ENCODE results near the gene KCNK6. TPM values are rescaled to one million over a fixed set of nuclear protein-coding genes. Genes with fewer than 3 reads are reported as not detected.
A peak's percentile ranks its signal among the peaks of the same experiment; 100 is the strongest.

Gene KCNK6
- total RNA-seq, 1 experiment from 2014 or later: 3.2 TPM

- no peak overlapping the region for H3K4me3 ChIP-seq
- H3K36me3 ChIP-seq: peaks cover 9% of the 10 kb centered on the region; the same call in 1 of the 2 replicates
- H3K27ac ChIP-seq: no peak overlapping the region
- no peaks in the 10 kb centered on the region for H3K9me3 ChIP-seq (replicated peaks)
- H3K27me3 ChIP-seq: no peaks in the 10 kb centered on the region
- DNase-seq: no peak
- no peaks in the 10 kb centered on the region for H3K4me1 ChIP-seq
These were observed 11.5 kb upstream of the KCNK6 start for GRCh38 chr19:38308006-38308766.

GRCh38 chr19:38308926-38309614, 10.6 kb upstream of the KCNK6 start:
- no peak for DNase-seq
- Histone ChIP-seq H3K9me3 (replicated peaks) (no peaks in the 10 kb centered on the region), H3K27me3 (no peaks in the 10 kb centered on the region), H3K27ac (no peak overlapping the region), H3K36me3 (peaks cover 5% of the 10 kb centered on the region; the same call in 1 of the 2 replicates), H3K4me1 (no peaks in the 10 kb centered on the region), H3K4me3 (no peak overlapping the region)

DNA sequence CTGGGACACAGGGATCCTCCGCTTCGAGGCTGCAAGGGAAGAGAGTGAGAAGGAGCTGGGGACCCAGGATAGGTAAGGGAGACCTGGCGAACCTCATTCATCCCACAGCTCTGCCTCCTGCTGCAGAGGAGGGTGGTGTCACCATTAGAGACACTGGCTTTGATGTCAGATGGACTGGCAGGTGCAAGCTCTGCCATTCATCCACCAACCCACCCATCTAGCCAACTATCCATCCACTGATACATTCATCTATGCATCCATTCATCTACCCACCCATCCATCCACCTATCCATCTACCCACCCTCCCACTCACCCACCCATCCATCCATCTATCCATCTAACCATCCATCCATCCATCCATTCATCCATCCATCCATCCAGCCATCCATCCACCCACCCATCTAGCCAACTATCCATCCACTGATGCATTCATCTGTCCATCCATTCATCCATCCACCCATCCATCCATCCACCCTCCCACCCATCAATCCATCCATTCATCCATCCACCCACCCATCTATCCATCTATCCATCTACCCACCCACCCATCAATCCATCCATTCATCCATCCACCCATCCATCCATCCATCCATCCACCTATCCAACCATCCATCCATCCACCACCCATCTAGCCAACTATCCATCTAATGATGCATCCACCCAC, 9.9 kb upstream of the KCNK6 start:
- Histone ChIP-seq H3K4me1 (no peaks in the 10 kb centered on the region), H3K9me3 (replicated peaks) (no peaks in the 10 kb centered on the region), H3K4me3 (no peak overlapping the region), H3K27ac (no peak overlapping the region), H3K27me3 (no peaks in the 10 kb centered on the region), H3K36me3 (peaks cover 2% of the 10 kb centered on the region; the same call in 1 of the 2 replicates)
- no peak for DNase-seq

DNA sequence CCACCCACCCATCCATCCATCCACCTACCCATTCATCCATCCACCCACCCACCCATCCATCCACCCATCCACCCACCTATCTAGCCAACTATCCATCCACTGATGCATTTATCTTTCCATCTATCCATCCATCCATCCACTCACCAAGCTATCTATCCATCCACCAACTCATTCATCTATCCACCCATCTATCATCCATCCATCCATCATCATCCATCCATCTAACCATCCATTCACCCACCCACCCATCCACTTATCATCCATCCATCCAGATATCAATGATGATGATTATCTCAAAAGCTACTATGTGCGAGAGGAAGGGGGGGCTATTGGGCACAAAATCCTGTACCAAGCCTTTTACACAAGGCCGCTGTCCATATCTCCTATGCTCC, 9.4 kb upstream of the KCNK6 start:
- H3K27me3 ChIP-seq: no peaks in the 10 kb centered on the region
- H3K4me1 ChIP-seq: no peaks in the 10 kb centered on the region
- peaks cover 2% of the 10 kb centered on the region; the same call in 1 of the 2 replicates for H3K36me3 ChIP-seq
- DNase-seq: no peak
- H3K4me3 ChIP-seq: no peak overlapping the region
- H3K9me3 ChIP-seq (replicated peaks): no peaks in the 10 kb centered on the region
- H3K27ac ChIP-seq: no peak overlapping the region

GRCh38 chr19:38310986-38311385, 8.7 kb upstream of the KCNK6 start:
- Histone ChIP-seq H3K9me3 (replicated peaks) (no peaks in the 10 kb centered on the region), H3K36me3 (peaks cover 2% of the 10 kb centered on the region; the same call in 1 of the 2 replicates), H3K27ac (no peak overlapping the region), H3K4me3 (no peak overlapping the region), H3K4me1 (no peaks in the 10 kb centered on the region), H3K27me3 (no peaks in the 10 kb centered on the region)
- no peak for DNase-seq

DNA sequence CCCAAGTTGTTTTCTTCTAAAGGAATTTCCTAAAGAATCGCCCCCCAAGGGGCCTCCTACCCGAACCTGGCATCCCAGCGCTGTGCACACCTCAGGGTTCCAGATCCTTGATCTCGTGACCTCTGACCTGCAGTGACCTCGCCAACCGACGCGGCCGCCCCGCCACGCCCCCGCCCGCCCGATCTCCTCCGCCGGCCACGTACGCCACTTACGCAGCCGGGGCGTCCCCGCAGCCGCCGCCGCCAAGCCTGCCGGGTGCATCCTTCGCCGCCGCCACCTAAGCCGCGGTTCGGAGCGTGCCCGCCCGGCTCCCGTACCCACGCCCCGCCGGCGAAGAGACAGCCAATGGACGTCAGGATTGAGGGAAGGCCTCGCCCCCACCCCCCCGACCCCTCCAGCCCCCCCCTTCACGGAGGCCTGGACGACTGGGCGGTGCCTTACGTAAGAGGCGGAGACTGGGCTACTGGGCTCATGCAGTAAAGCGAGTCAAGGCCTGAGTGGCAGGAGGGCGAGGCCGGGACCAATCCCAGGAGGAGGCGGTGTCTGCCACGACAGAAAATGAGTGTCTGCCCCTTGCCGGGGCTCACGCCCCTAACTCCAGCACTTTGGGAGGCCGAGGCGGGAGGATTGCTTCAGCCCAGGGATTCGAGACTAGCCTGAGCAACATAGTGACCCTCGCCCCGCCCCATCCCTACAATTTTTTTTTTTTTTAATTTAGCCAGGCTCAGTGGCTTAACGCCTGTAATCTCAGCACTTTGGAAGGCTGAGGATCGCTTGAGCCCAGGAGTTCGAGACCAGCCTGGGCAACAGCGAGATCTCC, 3.8 kb upstream of the KCNK6 start, which contains the start of gene YIF1B:
TSS of gene YIF1B (minus strand) at position 291 of the 820 bp plus-strand sequence. CDS start at position 261, 30 bp downstream.
- H3K4me3 ChIP-seq: peak within 1 kb of the TSS; percentile 68
- H3K4me1 ChIP-seq: peaks cover 3% of the 10 kb centered on the region
- H3K27ac ChIP-seq: peak within 1 kb of the TSS; percentile 7; the same call in 1 of the 2 replicates
- no peaks in the 10 kb centered on the region for H3K27me3 ChIP-seq
- no peaks in the 10 kb centered on the region for H3K9me3 ChIP-seq (replicated peaks)
- H3K36me3 ChIP-seq: no peaks in the 10 kb centered on the region
- DNase-seq: peak; percentile 98

DNA sequence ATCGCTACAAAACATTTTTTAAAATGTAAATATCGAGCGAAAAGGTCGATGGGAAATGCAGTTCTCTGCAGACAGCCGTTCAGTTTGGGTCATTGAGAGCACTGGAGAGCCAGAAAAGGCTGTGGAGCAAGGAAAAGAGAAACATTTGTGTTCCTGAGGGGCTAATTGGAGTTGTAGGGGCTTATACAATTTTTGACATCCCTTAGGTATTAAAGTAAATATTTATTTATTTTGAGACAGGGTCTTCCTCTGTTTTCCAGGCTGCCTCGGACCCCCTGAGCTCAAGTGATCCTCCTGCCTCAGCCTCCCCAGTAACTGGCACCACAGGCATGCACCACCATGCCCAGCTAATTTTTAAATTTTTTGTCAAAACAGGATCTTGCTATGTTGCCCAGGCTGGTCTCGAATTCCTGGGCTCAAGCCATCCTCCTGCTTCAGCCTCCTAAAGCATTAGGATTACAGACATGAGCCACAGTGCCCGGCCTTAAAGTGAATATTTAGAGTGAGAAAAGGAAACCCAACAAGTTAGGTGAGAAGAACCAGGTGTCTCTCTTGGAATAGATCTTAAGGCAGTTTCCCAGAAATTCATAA, 3.1 kb upstream of the KCNK6 start:
- H3K9me3 ChIP-seq (replicated peaks): no peaks in the 10 kb centered on the region
- no peak overlapping the region for H3K27ac ChIP-seq
- peaks cover 3% of the 10 kb centered on the region for H3K4me1 ChIP-seq
- no peak for DNase-seq
- no peaks in the 10 kb centered on the region for H3K27me3 ChIP-seq
- peak overlapping the region; percentile 68 for H3K4me3 ChIP-seq
- no peaks in the 10 kb centered on the region for H3K36me3 ChIP-seq

GRCh38 chr19:38317104-38317612, 2.5 kb upstream of the KCNK6 start:
- Histone ChIP-seq H3K4me1 (peaks cover 3% of the 10 kb centered on the region), H3K36me3 (no peaks in the 10 kb centered on the region), H3K4me3 (no peak overlapping the region), H3K27me3 (no peaks in the 10 kb centered on the region), H3K27ac (no peak overlapping the region), H3K9me3 (replicated peaks) (no peaks in the 10 kb centered on the region)
- DNase-seq: no peak

DNA sequence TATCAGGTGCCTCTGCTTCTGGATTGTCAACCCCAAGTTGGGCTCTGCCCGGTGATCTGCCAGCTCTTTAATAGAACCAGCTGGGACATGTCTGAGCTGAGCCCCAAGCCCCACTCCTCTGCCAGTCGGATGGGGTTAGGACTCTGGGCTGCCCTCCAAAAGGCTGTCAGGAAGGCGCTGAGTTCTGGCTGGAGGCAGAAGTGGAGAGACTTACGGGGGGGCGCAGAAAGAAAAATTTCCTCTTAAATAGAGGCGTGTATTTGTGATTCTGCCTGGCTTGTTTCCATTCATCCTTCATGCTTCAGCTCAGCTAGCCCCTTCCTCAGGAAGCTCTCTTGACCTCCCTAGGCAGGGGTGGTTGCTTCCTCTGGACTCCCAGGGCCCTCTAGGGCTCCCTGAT, 985 bp upstream of the KCNK6 start:
- no peak overlapping the region for H3K27ac ChIP-seq
- H3K9me3 ChIP-seq (replicated peaks): no peaks in the 10 kb centered on the region
- no peaks in the 10 kb centered on the region for H3K36me3 ChIP-seq
- H3K4me1 ChIP-seq: peaks cover 3% of the 10 kb centered on the region
- no peak for DNase-seq
- H3K4me3 ChIP-seq: no peak overlapping the region
- no peaks in the 10 kb centered on the region for H3K27me3 ChIP-seq

DNA sequence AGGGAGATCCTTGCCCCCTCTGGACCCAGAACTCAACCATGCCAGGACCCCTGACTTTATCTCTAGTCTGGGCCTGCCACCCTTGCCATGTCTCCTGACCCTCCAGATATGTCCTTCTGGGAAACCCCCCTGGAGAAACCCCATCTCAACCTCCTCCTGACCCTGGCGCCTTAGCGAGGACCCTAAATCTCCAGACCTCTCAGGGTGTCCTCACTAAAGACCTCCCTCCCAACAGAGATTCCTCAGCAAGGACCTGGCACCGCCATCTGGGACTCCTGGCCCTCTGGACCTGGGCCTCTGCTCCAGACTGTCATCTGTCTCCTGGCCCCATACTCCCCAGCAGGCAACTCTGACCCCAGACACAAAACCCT, 1.3 kb downstream of the KCNK6 start:
- Histone ChIP-seq H3K36me3 (no peaks in the 10 kb centered on the region), H3K9me3 (replicated peaks) (no peaks in the 10 kb centered on the region), H3K27ac (no peak overlapping the region), H3K27me3 (no peaks in the 10 kb centered on the region), H3K4me3 (no peak overlapping the region), H3K4me1 (peaks cover 3% of the 10 kb centered on the region)
- no peak for DNase-seq

- Histone ChIP-seq H3K36me3 (no peaks in the 10 kb centered on the region), H3K27me3 (no peaks in the 10 kb centered on the region), H3K27ac (no peak overlapping the region), H3K4me3 (no peak overlapping the region), H3K4me1 (no peaks in the 10 kb centered on the region; the same call in 1 of the 2 replicates), H3K9me3 (replicated peaks) (no peaks in the 10 kb centered on the region)
- no peak for DNase-seq
These were observed 2.1 kb downstream of the KCNK6 start for GRCh38 chr19:38321646-38322196.

DNA sequence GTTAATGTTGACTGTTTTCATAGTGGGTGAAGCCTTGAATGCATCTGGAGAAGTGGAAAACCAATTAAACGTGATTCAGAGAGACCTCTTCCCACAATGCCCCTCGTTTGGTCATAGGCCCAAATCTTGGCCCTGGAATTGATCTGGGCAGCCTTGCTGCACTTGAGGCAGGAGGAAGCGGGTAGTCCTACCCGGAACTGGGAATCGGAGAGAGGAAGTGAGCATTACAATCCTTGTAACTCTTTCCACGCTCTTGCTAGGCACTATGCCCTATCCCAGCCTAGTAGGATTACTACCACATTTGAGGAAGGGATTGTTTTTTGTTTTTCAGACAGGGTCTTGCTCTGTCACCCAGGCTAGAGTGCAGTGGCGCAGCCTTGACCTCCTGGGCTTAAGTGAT, 3.6 kb downstream of the KCNK6 start:
- Histone ChIP-seq H3K9me3 (replicated peaks) (no peaks in the 10 kb centered on the region), H3K27ac (no peak overlapping the region), H3K27me3 (no peaks in the 10 kb centered on the region), H3K4me3 (no peak overlapping the region), H3K36me3 (no peaks in the 10 kb centered on the region), H3K4me1 (no peaks in the 10 kb centered on the region; the same call in 1 of the 2 replicates)
- DNase-seq: no peak

- Histone ChIP-seq H3K9me3 (replicated peaks) (no peaks in the 10 kb centered on the region), H3K4me3 (no peak overlapping the region)
These were observed 4.8 kb downstream of the KCNK6 start for GRCh38 chr19:38324431-38324830.

DNA sequence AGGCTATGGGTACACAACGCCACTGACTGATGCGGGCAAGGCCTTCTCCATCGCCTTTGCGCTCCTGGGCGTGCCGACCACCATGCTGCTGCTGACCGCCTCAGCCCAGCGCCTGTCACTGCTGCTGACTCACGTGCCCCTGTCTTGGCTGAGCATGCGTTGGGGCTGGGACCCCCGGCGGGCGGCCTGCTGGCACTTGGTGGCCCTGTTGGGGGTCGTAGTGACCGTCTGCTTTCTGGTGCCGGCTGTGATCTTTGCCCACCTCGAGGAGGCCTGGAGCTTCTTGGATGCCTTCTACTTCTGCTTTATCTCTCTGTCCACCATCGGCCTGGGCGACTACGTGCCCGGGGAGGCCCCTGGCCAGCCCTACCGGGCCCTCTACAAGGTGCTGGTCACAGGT, 6.9 kb downstream of the KCNK6 start:
- H3K9me3 ChIP-seq (replicated peaks): no peaks in the 10 kb centered on the region
- no peak for DNase-seq
- no peaks in the 10 kb centered on the region for H3K4me1 ChIP-seq
- H3K27me3 ChIP-seq: no peaks in the 10 kb centered on the region
- no peaks in the 10 kb centered on the region for H3K36me3 ChIP-seq
- H3K4me3 ChIP-seq: no peak overlapping the region
- H3K27ac ChIP-seq: no peak overlapping the region

More at GRCh38 chr19:38324431-38324830, 4.8 kb downstream of the KCNK6 start:
- DNase-seq: no peak
- no peaks in the 10 kb centered on the region for H3K36me3 ChIP-seq
- H3K4me1 ChIP-seq: no peaks in the 10 kb centered on the region; the same call in 1 of the 2 replicates
- H3K27me3 ChIP-seq: no peaks in the 10 kb centered on the region
- H3K27ac ChIP-seq: no peak overlapping the region

All from SJCRH30 (cell line).